RWPE1 (cell line): ENCODE measurements around the gene TIMM21.
A peak's percentile ranks its signal among the peaks of the same experiment; 100 is the strongest.

Source experiments
- CTCF ChIA-PET: fragments of 350-600 bp; sonication (Branson Sonifier 250); formaldehyde crosslinking; extraction: SDS; loops from one replicate; lab custom pipeline; 2021; lab: Yijun Ruan, JAX
- POLR2A ChIA-PET: fragments of 400-600 bp; formaldehyde crosslinking; extraction: SDS; loops from one replicate; lab custom pipeline; 2020; ENCODE audit warnings: antibody characterized with exemption; ENCODE audit not compliant: low non-redundant PET; lab: Yijun Ruan, JAX
- DNase-seq: peaks from one replicate; pipeline ENCODE4 v3.0.0; 2012; ENCODE audit warnings: low spot score
- H3K27ac ChIP-seq: fragments of 450-650 bp; 2 replicates; pipeline ENCODE4 v1.5.1; 2017
- CTCF ChIP-seq: fragments of 450-650 bp; conservative IDR thresholded peaks from 2 replicates; pipeline ENCODE4 v1.5.1; 2017; ENCODE audit warnings: low read depth, mild to moderate bottlenecking

TIMM21 gene

GRCh38 chr18:74152857-74153256, 4.5 kb downstream of the TIMM21 start:
- DNase-seq: no peak
- no peak for TF ChIP-seq CTCF
- H3K27ac ChIP-seq: peak overlapping the region; percentile 22
- CTCF ChIA-PET: no interaction called here
- POLR2A ChIA-PET: no interaction called here

- ChIA-PET CTCF (no interaction called here), POLR2A (no interaction called here)
- no peak for DNase-seq
- H3K27ac ChIP-seq: no peak overlapping the region
- TF ChIP-seq CTCF: no peak
Measured at GRCh38 chr18:74153377-74153776, 5.1 kb downstream of the TIMM21 start.

- no peak for DNase-seq
- H3K27ac ChIP-seq: no peak overlapping the region
- CTCF ChIA-PET: no interaction called here
- TF ChIP-seq CTCF: no peak
- POLR2A ChIA-PET: no interaction called here
Measured at GRCh38 chr18:74153793-74154192, 5.5 kb downstream of the TIMM21 start.

GRCh38 chr18:74154716-74155115, 6.4 kb downstream of the TIMM21 start:
- no peak for TF ChIP-seq CTCF
- no peak for DNase-seq

GRCh38 chr18:74155276-74155675, 7.0 kb downstream of the TIMM21 start:
- ChIA-PET POLR2A (no interaction called here), CTCF (no interaction called here)
- H3K27ac ChIP-seq: no peak overlapping the region
- TF ChIP-seq CTCF: no peak
- no peak for DNase-seq

More at GRCh38 chr18:74154716-74155115, 6.4 kb downstream of the TIMM21 start:
- no peak overlapping the region for H3K27ac ChIP-seq
- POLR2A ChIA-PET: no interaction called here
- CTCF ChIA-PET: no interaction called here

GRCh38 chr18:74163019-74163660, 14.8 kb downstream of the TIMM21 start:
- POLR2A ChIA-PET: no interaction called here
- CTCF ChIA-PET: interaction anchor here (0.7 to 1.1 kb wide), 2 partner anchors 179 to 986 kb away, joined by 3 to 6 read pairs; no protein-coding TSS in a partner anchor

More at GRCh38 chr18:74163019-74163660, 14.8 kb downstream of the TIMM21 start:
- H3K27ac ChIP-seq: no peak overlapping the region
- peak; percentile 24; the same call in 1 of the 2 replicates for TF ChIP-seq CTCF
- DNase-seq: peak; percentile 49
